ENCODE data around the gene TCF4.

The TCF4 gene

GRCh38 chr18:55466789-55467188 lies 121.2 kb downstream of the TCF4 start:
- DNase-seq, result no peak

GRCh38 chr18:55465313-55465712 lies 122.7 kb downstream of the TCF4 start:
- DNase-seq, result no peak

- no peak for DNase-seq
Measured at GRCh38 chr18:55464581-55464980, 123.4 kb downstream of the TCF4 start.

DNA sequence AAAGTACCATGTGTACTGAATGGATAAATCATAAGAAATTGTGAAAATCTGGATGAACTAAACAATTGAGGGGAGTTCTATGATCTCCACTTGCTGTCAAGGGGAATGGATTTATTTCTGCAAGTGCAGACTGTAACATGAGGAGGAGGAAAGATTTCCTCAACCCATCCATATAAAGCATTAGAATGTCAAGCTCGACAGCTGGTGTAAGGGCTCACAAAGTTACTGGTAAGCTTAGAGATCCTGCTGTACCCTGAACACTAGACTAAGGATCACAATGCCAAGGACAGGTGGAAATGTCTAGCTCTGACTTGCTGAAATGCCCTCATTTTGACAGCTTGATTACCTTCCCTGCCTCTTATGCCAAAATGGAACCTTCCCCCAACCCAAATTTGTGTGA lies 125.3 kb downstream of the TCF4 start:
- DNase-seq, result no peak

DNA sequence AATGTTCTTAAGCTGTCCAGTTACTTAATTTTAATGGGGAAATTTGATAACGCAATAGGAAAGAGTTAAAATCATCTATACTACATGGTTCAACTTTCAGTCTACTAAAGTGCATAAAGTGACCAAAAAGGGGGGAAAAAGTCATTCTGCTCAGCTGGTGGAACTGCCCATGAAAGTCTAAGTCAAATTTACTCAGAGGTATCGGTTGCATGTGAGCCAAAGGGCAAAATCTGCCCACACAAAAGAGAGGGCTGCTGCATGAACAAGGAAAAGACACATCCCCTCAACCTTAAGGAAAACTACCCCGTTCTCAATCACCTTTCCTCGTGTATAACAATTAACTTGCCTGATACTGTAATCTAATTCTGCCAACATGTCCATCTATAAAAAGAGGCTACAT lies 126.1 kb downstream of the TCF4 start:
- no peak for DNase-seq

DNA sequence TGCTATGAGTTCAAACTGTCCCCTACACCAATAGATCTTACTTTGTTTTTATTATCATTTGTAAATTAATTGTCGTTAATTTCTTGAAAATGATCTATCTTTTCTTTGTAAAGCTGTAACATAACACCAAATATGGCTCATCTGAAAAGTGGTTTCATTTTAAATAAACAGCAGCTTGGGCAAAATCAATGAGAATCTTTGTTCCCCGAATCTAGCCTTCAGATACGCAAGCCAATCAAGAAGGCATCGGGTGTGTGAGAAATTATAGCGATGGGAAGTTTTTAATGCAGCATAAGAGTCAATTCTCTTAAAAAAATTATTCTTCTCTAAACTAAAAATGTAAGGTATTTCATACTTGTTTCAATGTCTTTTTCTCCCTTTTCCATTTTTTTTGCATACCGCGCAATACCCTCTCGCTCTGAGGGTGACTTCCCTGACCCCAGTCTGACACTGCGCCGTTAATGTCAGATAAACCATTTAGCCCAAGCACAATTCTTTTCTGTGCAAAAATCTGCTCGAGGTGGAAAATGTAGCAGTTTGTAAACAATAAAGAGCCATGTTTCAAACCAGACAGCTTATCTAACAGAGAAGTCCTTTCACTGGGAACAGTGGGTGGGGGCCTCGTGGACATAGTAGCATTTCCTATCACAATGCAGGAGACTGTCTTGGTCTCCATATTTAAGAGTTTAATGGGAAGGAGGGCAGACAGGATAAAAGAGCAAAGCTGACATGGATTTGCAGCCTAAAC lies 129.4 kb downstream of the TCF4 start:
- no peak for DNase-seq

GRCh38 chr18:55457028-55457427 lies 131.0 kb downstream of the TCF4 start:
- DNase-seq, result no peak

DNA sequence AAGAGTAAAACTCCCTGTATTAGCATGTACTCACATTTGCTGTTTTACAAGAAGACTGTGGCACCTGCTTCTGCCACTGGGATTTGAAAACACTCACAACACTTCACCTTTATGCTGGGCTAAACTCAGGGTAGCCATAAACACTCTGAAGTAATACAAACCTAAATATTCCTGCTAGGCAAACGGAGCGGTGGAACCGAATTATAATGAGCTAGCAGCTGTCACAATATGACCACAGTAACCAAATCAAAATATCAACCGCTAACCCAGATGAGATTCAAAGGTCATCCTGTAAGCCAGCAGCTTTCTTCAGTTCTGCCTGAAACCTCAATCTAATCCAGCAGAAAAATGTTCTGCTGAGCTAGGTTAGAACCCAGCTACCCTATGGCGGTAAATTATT lies 132.1 kb downstream of the TCF4 start:
- DNase-seq, result no peak

DNA sequence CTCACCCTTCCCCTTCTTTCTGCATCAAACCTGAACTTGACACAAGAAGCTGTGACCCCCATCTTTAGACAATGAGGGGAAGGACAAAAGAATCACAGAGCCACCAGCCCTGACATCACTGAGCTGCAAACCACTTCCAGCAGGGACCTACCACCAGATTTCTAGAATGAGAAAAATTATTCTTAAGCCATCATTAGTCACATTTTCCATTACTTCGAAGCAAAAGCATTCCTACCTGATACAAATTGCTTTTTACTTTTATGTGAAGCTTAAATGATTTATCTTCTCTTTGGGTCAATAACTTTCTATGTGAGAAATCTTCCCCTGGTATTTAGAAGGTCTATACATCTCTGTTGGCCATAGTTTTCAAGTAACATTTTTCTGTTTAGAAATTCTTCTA lies 134.8 kb downstream of the TCF4 start:
- DNase-seq, result no peak

DNA sequence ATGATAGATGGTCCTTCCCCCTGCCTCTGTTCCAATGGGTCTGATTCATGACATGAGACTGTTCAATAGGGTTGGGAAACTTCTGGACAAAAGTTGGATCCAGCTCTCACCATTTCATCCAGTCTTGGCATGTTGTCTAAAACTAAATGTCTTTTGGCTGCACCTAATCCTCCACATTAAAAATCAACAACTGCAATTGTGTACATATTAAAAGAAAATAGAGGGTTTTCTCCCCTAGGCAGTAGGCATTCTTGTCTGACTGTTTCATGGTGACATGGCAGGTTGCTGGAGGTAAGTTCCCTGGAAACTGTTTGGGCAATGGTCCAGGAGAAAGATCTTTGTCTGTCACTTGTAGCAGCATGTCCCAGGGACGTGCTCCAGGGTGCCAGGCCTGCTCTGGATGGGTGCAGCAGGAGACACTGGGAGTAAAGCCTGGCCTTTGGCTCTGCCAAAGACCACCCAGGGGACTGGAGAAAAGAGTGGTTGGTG lies 135.8 kb downstream of the TCF4 start:
- DNase-seq, result no peak

- no peak for DNase-seq
Measured at GRCh38 chr18:55449412-55450140, 138.4 kb downstream of the TCF4 start.

DNA sequence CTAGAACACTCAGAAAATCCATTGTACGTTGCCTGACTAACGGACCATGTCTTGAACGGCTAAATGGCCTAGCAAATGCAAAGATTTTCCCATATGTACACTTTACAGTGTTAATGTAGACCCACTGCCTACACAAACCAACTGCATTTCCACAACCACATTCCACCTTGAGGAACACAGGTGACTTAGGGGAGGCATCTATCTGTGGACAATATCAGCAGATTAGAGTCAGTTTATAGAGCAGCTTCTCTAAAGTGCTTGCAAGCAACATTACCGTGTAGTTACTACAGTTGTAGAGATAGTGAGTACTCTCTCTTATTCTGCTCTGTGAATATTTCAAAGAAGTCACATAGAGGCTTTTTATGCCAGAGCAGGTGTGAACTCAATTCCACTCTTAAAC lies 139.6 kb downstream of the TCF4 start:
- no peak for DNase-seq

- no peak for DNase-seq
Measured at GRCh38 chr18:55447672-55448018, 140.3 kb downstream of the TCF4 start.

DNA sequence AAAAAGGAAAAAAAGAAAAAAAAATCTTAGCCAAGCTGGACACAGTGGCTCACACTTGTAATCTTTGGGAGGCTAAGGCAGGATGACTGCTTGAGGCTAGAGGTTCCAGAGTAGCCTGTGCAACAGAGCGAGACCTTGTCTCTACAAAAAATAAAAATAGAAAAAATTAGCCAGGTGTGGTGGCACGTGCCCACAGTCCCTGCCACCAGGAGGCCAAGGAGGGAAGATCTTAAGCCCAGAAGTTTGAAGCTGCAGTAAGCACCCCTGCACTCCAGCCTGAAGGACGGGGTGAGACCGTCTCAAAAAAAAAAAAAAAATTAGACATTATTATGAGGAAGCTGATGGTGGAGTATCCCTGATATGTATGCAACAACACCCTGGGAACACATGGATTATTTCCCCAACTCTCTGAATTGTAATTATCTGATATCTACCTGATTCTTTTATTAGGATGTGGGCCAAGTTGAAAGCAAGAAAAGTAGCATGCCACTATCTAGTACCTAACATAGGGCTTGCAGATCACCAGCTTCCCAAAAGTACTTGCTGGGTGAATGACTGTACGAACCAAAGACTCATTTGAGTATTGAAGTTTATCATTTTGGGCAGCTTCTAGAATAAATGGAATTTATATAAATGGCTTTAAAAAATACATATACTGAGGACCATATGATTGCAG lies 140.9 kb downstream of the TCF4 start:
- no peak for DNase-seq

- DNase-seq, result no peak
Measured at GRCh38 chr18:55444536-55444935, 143.5 kb downstream of the TCF4 start.

DNA sequence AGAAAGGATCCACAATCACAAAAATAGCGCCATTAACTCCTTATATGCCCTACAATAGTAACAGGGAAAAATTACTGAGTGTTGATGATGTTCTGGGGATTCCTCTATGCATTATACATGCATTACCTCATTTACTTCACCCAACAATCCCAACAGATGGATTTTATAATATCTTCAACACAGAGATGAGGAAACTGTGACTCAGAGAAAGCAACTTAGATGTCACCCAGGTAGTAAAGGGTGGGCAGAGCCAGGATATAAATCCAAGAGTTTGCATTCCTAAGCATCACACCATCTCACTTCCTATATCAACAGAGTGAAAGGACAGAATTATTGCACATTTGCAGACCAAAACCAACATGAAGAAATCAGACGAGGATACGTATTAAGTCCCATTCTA lies 144.2 kb downstream of the TCF4 start:
- peak; percentile 60 for DNase-seq

- DNase-seq, result no peak
Measured at GRCh38 chr18:55442561-55442960, 145.4 kb downstream of the TCF4 start.

DNA sequence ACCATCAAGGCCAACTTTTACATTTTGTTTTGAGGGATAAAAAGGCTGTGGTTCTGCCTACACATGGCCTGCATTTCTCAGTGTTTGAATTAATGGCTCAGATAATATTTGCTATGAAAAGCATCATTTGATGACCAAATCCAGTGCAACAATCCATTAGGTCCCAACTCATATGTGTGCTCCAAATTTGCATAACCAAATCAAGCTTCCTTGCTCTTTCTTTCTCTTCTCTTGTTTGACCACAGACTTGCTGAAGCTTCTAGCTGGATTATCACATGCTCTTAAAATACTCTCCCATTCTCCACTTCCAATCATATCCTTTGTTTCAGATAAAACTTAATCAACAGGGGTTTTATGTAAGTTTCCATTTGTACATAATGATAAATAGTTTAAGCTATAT lies 147.0 kb downstream of the TCF4 start:
- no peak for DNase-seq

- DNase-seq, result no peak
Measured at GRCh38 chr18:55439056-55439455, 148.9 kb downstream of the TCF4 start.

GRCh38 chr18:55435592-55435991 lies 152.4 kb downstream of the TCF4 start:
- DNase-seq, result no peak

- DNase-seq, result no peak
Measured at GRCh38 chr18:55433648-55434047, 154.3 kb downstream of the TCF4 start.

- no peak for DNase-seq
Measured at GRCh38 chr18:55433140-55433539, 154.9 kb downstream of the TCF4 start.

DNA sequence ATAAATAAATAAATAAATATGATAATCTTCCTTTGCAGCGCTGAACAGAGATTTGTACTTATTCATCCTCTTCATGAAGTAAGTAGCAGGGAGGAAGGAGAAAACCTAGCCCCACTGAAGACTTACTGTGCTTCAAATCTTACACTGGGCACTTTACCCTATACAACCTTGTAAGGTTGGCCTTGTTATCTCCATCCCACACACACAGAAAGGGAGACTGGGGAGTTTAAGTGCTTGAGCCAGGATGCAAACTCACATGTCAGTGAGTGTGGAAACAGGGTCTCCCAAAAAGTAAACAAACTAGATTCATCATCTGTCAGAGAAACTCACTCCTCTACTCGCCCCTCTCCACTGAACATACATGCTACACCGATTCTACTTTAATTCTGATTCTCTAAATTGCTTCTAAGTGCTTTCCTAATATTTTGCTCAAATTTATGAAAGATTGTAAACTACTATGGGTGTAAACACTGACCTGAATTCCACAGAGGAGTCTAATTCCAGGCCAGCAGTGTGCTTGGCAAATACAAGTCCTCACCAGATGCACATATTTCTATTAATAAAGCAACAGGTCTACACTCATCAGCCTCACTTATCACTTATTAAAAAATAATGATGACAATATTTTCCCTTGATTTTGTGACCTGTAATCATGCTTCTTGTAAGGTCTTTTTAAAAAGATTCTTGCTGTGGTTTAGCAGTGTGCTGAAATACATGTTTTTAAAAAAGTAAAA lies 155.5 kb downstream of the TCF4 start:
- no peak for DNase-seq
